NCI-H1930 (cell line): ENCODE data around the gene CHST12.
A peak's percentile ranks its signal among the peaks of the same experiment; 100 is the strongest.
"Not testable (repeated sequence)": the region's sequence is repeated elsewhere in the genome, so short reads cannot be mapped to it uniquely, and the experiment has no call there.

Source experiments
- DNase-seq, 2 experiments: peaks; one replicate each; lab custom pipeline; 2025; lab: John Stamatoyannopoulos, UW

Gene CHST12

GRCh38 chr7:2403014-2403717 lies at the start of gene CHST12:
Gene CHST12, plus strand, starts transcription at chr7:2403611. Its CDS starts 29,029 bp downstream, at chr7:2432640.
- DNase-seq = peak; percentile 83 to 89

- peak; percentile 79 to 85 for DNase-seq
These were observed 49.5 kb upstream of the CHST12 start for GRCh38 chr7:2353936-2354185.

GRCh38 chr7:2354186-2354938 lies 49.0 kb upstream of the CHST12 start, which contains the start of gene EIF3B:
Gene EIF3B, plus strand, starts transcription at chr7:2354827. Its CDS starts 95 bp downstream, at chr7:2354922.
- peak; percentile 81 to 95 for DNase-seq

- no peak for DNase-seq
These were observed 48.3 kb upstream of the CHST12 start for GRCh38 chr7:2354939-2355704.

- DNase-seq = no peak
These were observed 47.8 kb upstream of the CHST12 start for GRCh38 chr7:2355705-2356008.

GRCh38 chr7:2357165-2357564 lies 46.2 kb upstream of the CHST12 start:
- no peak for DNase-seq

GRCh38 chr7:2357571-2357970 lies 45.8 kb upstream of the CHST12 start:
- no peak for DNase-seq

- DNase-seq = no peak
These were observed 44.4 kb upstream of the CHST12 start for GRCh38 chr7:2358968-2359527.

GRCh38 chr7:2359610-2360009 lies 43.8 kb upstream of the CHST12 start:
- DNase-seq = no peak

- no peak for DNase-seq
These were observed 42.6 kb upstream of the CHST12 start for GRCh38 chr7:2360796-2361195.

- DNase-seq = no peak
These were observed 40.9 kb upstream of the CHST12 start for GRCh38 chr7:2362385-2363088.

- DNase-seq = no peak
These were observed 34.3 kb upstream of the CHST12 start for GRCh38 chr7:2369139-2369538.

- DNase-seq = no peak
These were observed 32.1 kb upstream of the CHST12 start for GRCh38 chr7:2371329-2371728.

- DNase-seq = no peak
These were observed 30.7 kb upstream of the CHST12 start for GRCh38 chr7:2372724-2373123.

- DNase-seq = no peak
These were observed 30.3 kb upstream of the CHST12 start for GRCh38 chr7:2373124-2373556.

GRCh38 chr7:2373646-2374045 lies 29.8 kb upstream of the CHST12 start:
- no peak for DNase-seq

GRCh38 chr7:2374401-2374800 lies 29.0 kb upstream of the CHST12 start:
- DNase-seq = no peak

- DNase-seq = no peak
These were observed 28.3 kb upstream of the CHST12 start for GRCh38 chr7:2374830-2375728.

- DNase-seq = no peak
These were observed 26.9 kb upstream of the CHST12 start for GRCh38 chr7:2376351-2377154.

GRCh38 chr7:2377492-2377891 lies 25.9 kb upstream of the CHST12 start:
- not testable (repeated sequence) for DNase-seq
